Neural crest cell (in vitro differentiated cells): Measurements from ENCODE around the gene SSBP3. TPM values are rescaled to one million over a fixed set of nuclear protein-coding genes. Genes with fewer than 3 reads are reported as not detected.

Experiments used
- DNase-seq: peaks from one replicate; pipeline ENCODE4 v3.0.0; 2021; ENCODE audit warnings: low read depth, mixed read lengths, low spot score
- H3K27ac Mint-ChIP-seq: one replicate; pipeline ENCODE4 v1.8.0; 2021; ENCODE audit warnings: mild to moderate bottlenecking, mixed read lengths; ENCODE audit not compliant: unreplicated experiment
- H3K27me3 Mint-ChIP-seq: 2 replicates; pipeline ENCODE4 v1.8.0; 2021; ENCODE audit warnings: low read depth, mild to moderate bottlenecking, mixed read lengths
- H3K36me3 Mint-ChIP-seq: 2 replicates; pipeline ENCODE4 v1.8.0; 2021; ENCODE audit warnings: low read depth, mild to moderate bottlenecking, mixed read lengths
- H3K4me1 Mint-ChIP-seq: 2 replicates; pipeline ENCODE4 v1.8.0; 2021; ENCODE audit warnings: mixed read lengths
- H3K4me3 Mint-ChIP-seq: one replicate; pipeline ENCODE4 v1.8.0; 2021; ENCODE audit warnings: mild to moderate bottlenecking, mixed read lengths
- H3K9me3 Mint-ChIP-seq: 2 replicates; pipeline ENCODE4 v1.8.0; 2021; ENCODE audit warnings: mixed read lengths
- CTCF ChIP-seq: fragments of 200-600 bp; sonication (generic); conservative IDR thresholded peaks from 2 replicates; pipeline ENCODE4 v1.5.0; 2021; ENCODE audit warnings: antibody characterized with exemption, mild to moderate bottlenecking
- total RNA-seq: library from RNA; stranded (reverse); gene quantifications from 2 replicates; pipeline ENCODE4 v1.2.1, GENCODE V29; 2021

The SSBP3 gene
- total RNA-seq, 1 donor from 2014 or later = 94.3 TPM

- peaks cover 30% of the 10 kb centered on the region for H3K4me1 Mint-ChIP-seq
- peaks cover 7% of the 10 kb centered on the region for H3K36me3 Mint-ChIP-seq
Observed at GRCh38 chr1:54279457-54279856, 126.7 kb downstream of the SSBP3 start.

GRCh38 chr1:54278941-54279422 lies 127.2 kb downstream of the SSBP3 start:
- no peak overlapping the region for H3K27ac Mint-ChIP-seq
- H3K27me3 Mint-ChIP-seq = no peaks in the 10 kb centered on the region
- no peak for TF ChIP-seq CTCF
- peaks cover 7% of the 10 kb centered on the region for H3K36me3 Mint-ChIP-seq
- H3K4me1 Mint-ChIP-seq = peaks cover 33% of the 10 kb centered on the region
- DNase-seq = no peak
- no peak overlapping the region for H3K4me3 Mint-ChIP-seq
- H3K9me3 Mint-ChIP-seq = no peaks in the 10 kb centered on the region

More at GRCh38 chr1:54279457-54279856, 126.7 kb downstream of the SSBP3 start:
- Mint-ChIP-seq H3K4me3 (no peak overlapping the region), H3K9me3 (no peaks in the 10 kb centered on the region), H3K27ac (no peak overlapping the region), H3K27me3 (no peaks in the 10 kb centered on the region)
- DNase-seq = no peak
- TF ChIP-seq CTCF = no peak

- H3K9me3 Mint-ChIP-seq = no peaks in the 10 kb centered on the region
- DNase-seq = no peak
- no peak overlapping the region for H3K4me3 Mint-ChIP-seq
- peak overlapping the region; percentile 13 for H3K27ac Mint-ChIP-seq
- H3K4me1 Mint-ChIP-seq = peaks cover 41% of the 10 kb centered on the region
- no peak for TF ChIP-seq CTCF
- H3K27me3 Mint-ChIP-seq = no peaks in the 10 kb centered on the region
- peaks cover 7% of the 10 kb centered on the region for H3K36me3 Mint-ChIP-seq
Observed at GRCh38 chr1:54277451-54278341, 128.5 kb downstream of the SSBP3 start.

GRCh38 chr1:54276617-54277450 lies 129.4 kb downstream of the SSBP3 start:
- no peaks in the 10 kb centered on the region for H3K27me3 Mint-ChIP-seq
- H3K27ac Mint-ChIP-seq = peak overlapping the region; percentile 57
- H3K36me3 Mint-ChIP-seq = peaks cover 7% of the 10 kb centered on the region
- peaks cover 45% of the 10 kb centered on the region for H3K4me1 Mint-ChIP-seq
- no peaks in the 10 kb centered on the region for H3K9me3 Mint-ChIP-seq
- H3K4me3 Mint-ChIP-seq = peak overlapping the region; percentile 49
- no peak for DNase-seq
- TF ChIP-seq CTCF = no peak

- Mint-ChIP-seq H3K27ac (peak overlapping the region; percentile 43), H3K4me1 (peaks cover 47% of the 10 kb centered on the region), H3K36me3 (peaks cover 7% of the 10 kb centered on the region), H3K4me3 (no peak overlapping the region), H3K9me3 (no peaks in the 10 kb centered on the region), H3K27me3 (no peaks in the 10 kb centered on the region)
- no peak for TF ChIP-seq CTCF
- DNase-seq = no peak
Observed at GRCh38 chr1:54275349-54275748, 130.8 kb downstream of the SSBP3 start.
